Brain pericyte (primary cell): ENCODE results near the gene PABPC5.

Experiments used
- DNase-seq: peaks from one replicate; pipeline ENCODE4 v3.0.0-alpha.2; 2012; ENCODE audit warnings: low read depth, low spot score

PABPC5 gene

DNA sequence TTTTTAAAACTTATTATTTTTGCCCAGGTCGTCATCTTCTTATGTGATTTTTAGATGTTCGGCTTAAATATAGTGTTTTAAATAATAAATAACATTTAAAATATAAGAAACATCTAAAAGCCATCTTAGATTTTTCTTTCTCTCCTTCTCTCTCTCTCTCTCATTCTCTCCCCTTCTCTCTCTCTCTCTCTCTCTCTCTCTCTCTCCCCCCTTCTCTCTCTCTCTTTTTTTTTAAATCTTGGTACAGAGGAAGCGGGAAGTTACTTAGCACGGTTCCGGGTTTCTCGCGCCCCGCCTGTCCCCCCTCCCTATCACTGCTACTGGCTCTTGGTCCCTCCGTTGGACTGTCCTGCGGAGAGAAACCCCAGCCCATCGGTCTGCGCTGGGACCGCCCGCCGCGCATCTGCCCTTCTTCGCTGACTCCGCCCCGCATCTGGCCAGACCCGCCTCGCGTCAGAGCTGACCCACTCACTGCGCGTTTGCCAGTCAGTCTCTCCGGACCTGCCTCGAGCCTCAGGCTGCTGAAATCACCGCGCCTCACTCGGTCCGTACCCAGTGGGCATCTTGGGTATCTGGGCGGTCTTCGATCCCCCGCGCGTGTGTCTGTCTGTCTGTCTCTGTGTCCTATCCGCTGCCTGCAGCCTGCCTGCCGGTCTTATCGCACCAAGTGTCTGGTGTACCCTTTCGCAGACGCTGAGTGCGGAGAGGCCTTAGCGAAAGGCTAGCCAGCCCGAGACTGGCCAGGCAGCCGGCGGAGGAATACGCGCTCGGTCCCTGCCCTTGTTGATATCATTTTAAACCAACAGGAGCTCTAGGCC lies at the start of gene PABPC5:
PABPC5 (plus strand) TSS at position 489 of the 818 bp plus-strand sequence. CDS start 739 bp downstream, outside the sequence.
- peak; percentile 53 for DNase-seq

DNA sequence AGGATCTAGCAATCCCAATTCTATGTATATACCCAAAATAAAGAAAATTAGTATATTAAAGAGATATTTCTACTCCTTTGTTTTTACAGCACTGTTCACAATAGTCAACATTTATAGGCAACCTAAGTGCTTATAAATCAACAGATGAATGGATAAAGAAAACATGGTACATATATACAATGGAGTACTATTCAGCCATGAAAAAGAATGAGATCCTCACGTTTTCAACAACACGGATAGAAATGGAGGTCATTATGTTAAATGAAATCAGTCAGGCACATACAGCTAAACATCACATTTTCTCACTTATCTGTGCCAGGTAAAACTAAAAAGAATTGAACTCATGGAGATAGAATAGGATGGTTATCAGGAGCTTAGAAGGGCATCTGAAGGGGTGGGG lies 45.6 kb upstream of the PABPC5 start:
- DNase-seq, result no peak

DNA sequence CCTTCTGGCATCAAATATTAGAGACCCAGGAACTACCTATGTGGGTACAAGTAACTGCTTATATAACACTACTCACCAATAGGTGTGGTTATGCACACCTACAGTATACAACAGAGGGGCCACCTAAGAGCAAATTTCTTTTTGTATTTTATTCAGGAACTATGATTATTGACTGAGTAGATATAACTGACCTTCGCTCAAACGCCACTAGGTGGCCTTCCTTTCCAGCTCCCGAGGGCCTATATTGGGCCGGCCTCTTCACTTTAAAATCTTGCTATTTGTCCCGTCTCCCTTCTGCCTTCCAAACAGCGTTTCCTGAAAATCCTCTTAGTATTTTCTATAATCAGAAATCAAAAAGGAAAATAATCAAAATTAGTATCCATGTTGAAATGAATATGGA lies 19.9 kb upstream of the PABPC5 start:
- DNase-seq, result no peak

DNA sequence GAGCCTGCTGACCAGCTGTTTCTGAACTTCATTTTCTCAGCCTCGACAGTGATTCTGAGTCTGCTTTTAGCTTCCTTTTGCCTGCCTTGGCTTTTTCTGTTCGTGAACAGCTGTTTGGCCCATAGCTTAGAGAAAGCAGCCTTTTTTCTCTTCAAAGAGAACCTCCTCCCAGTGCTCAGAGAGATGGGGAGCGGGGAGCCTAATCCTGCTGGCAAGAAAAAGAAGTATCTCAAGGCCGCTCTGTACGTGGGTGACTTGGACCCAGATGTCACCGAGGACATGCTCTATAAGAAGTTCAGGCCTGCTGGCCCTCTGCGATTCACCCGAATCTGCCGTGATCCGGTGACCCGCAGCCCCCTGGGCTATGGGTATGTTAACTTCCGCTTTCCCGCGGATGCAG lies 756 bp downstream of the PABPC5 start:
- DNase-seq, result no peak
